WI38 (cell line): ENCODE results near the gene SLC38A7.

Experiments used
- H3K4me3 ChIP-seq: 2 replicates; pipeline ENCODE4 v1.5.1; 2011; ENCODE audit warnings: low read depth, mild to moderate bottlenecking, control low read depth, low read length
- CTCF ChIP-seq: IDR thresholded peaks from 2 replicates; pipeline ENCODE4 v1.5.1; 2012; ENCODE audit warnings: low read depth, mild to moderate bottlenecking, control low read depth, low read length

SLC38A7 gene

GRCh38 chr16:58655215-58655596 is 29.4 kb downstream of the SLC38A7 start:
- no peak for TF ChIP-seq CTCF
- no peak overlapping the region for H3K4me3 ChIP-seq

- TF ChIP-seq CTCF = no peak
- H3K4me3 ChIP-seq = no peak overlapping the region
Observed at GRCh38 chr16:58654560-58655214, 29.9 kb downstream of the SLC38A7 start.

GRCh38 chr16:58652741-58653140 is 31.8 kb downstream of the SLC38A7 start:
- no peak overlapping the region for H3K4me3 ChIP-seq
- no peak for TF ChIP-seq CTCF

- TF ChIP-seq CTCF = no peak
- H3K4me3 ChIP-seq = no peak overlapping the region
Observed at GRCh38 chr16:58651965-58652348, 32.6 kb downstream of the SLC38A7 start.

- no peak for TF ChIP-seq CTCF
- no peak overlapping the region for H3K4me3 ChIP-seq
Observed at GRCh38 chr16:58649707-58650106, 34.9 kb downstream of the SLC38A7 start.

GRCh38 chr16:58647107-58647506 is 37.5 kb downstream of the SLC38A7 start:
- TF ChIP-seq CTCF = no peak
- no peak overlapping the region for H3K4me3 ChIP-seq

- TF ChIP-seq CTCF = no peak
- no peak overlapping the region for H3K4me3 ChIP-seq
Observed at GRCh38 chr16:58644765-58645487, 39.6 kb downstream of the SLC38A7 start.
